Chondrocyte (in vitro differentiated cells): Measurements from ENCODE around the gene NXPE3. TPM values are rescaled to one million over a fixed set of nuclear protein-coding genes. Genes with fewer than 3 reads are reported as not detected.
A peak's percentile ranks its signal among the peaks of the same experiment; 100 is the strongest.

Experiments used
- DNase-seq: peaks from one replicate; pipeline ENCODE4 v3.0.0; 2021; ENCODE audit warnings: mixed read lengths, low spot score
- H3K27ac Mint-ChIP-seq: one replicate; pipeline ENCODE4 v1.8.0; 2021; ENCODE audit warnings: mild to moderate bottlenecking, moderate library complexity, mixed read lengths; ENCODE audit not compliant: unreplicated experiment
- H3K27me3 Mint-ChIP-seq: 2 replicates; pipeline ENCODE4 v1.8.0; 2021; ENCODE audit warnings: low read depth, mixed read lengths
- H3K36me3 Mint-ChIP-seq: 2 replicates; pipeline ENCODE4 v1.8.0; 2021; ENCODE audit warnings: low read depth, mixed read lengths
- H3K4me1 Mint-ChIP-seq: 2 replicates; pipeline ENCODE4 v1.8.0; 2021; ENCODE audit warnings: low read depth, mild to moderate bottlenecking, mixed read lengths
- H3K4me3 Mint-ChIP-seq: one replicate; pipeline ENCODE4 v1.8.0; 2021; ENCODE audit warnings: mild to moderate bottlenecking, moderate library complexity, mixed read lengths; ENCODE audit not compliant: unreplicated experiment
- H3K9me3 Mint-ChIP-seq: 2 replicates; pipeline ENCODE4 v1.8.0; 2021; ENCODE audit warnings: low read depth, mixed read lengths
- CTCF ChIP-seq: fragments of 200-600 bp; sonication (generic); IDR thresholded peaks from 2 replicates; pipeline ENCODE4 v1.5.0; 2021; ENCODE audit warnings: antibody characterized with exemption, mild to moderate bottlenecking, moderate library complexity
- total RNA-seq: library from RNA; stranded (reverse); gene quantifications from 3 replicates; pipeline ENCODE4 v1.2.1, GENCODE V29; 2021

The NXPE3 gene
- total RNA-seq, 1 donor from 2014 or later, result 20.3 TPM

GRCh38 chr3:101803939-101804338, 24.9 kb downstream of the NXPE3 start:
- peaks cover 5% of the 10 kb centered on the region for H3K9me3 Mint-ChIP-seq
- H3K27me3 Mint-ChIP-seq, result no peaks in the 10 kb centered on the region
- no peak overlapping the region for H3K27ac Mint-ChIP-seq
- H3K4me1 Mint-ChIP-seq, result peaks cover under 1% of the 10 kb centered on the region
- no peak overlapping the region for H3K4me3 Mint-ChIP-seq
- TF ChIP-seq CTCF, result no peak
- no peak for DNase-seq
- peaks cover 4% of the 10 kb centered on the region for H3K36me3 Mint-ChIP-seq

GRCh38 chr3:101806491-101806890, 27.5 kb downstream of the NXPE3 start:
- Mint-ChIP-seq H3K36me3 (peaks cover 4% of the 10 kb centered on the region), H3K4me1 (peaks cover 16% of the 10 kb centered on the region), H3K27me3 (no peaks in the 10 kb centered on the region), H3K9me3 (no peaks in the 10 kb centered on the region), H3K27ac (no peak overlapping the region), H3K4me3 (no peak overlapping the region)
- TF ChIP-seq CTCF, result no peak
- no peak for DNase-seq

DNA sequence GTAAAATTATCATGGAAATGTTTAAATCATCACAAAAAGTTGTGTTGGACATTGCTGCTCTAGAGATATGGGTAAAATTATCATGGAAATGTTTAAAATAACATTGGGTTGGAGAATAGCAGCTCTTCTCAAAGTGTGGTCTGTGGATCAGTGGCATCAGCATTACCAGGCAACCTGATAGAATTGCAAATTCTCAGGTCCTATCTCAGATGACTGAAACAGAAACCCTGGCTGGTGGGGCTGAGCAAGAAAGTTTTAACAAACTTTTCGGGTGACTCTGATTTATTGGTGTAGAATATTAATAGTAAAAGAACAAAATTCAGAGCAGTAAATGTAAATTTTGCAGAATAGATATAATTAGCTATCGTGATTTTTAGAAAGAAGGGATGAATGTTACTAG, 28.9 kb downstream of the NXPE3 start:
- Mint-ChIP-seq H3K27ac (no peak overlapping the region), H3K27me3 (no peaks in the 10 kb centered on the region), H3K4me3 (no peak overlapping the region), H3K4me1 (peaks cover 16% of the 10 kb centered on the region), H3K9me3 (no peaks in the 10 kb centered on the region), H3K36me3 (peaks cover 4% of the 10 kb centered on the region)
- DNase-seq, result no peak
- TF ChIP-seq CTCF, result no peak

- Mint-ChIP-seq H3K36me3 (peaks cover 3% of the 10 kb centered on the region), H3K4me1 (peaks cover 16% of the 10 kb centered on the region)
- no peak for DNase-seq
Measured at GRCh38 chr3:101809178-101810021, 30.4 kb downstream of the NXPE3 start.

GRCh38 chr3:101810022-101810418, 31.0 kb downstream of the NXPE3 start:
- no peak overlapping the region for H3K4me3 Mint-ChIP-seq
- no peak for TF ChIP-seq CTCF
- peaks cover 16% of the 10 kb centered on the region for H3K4me1 Mint-ChIP-seq
- no peaks in the 10 kb centered on the region for H3K9me3 Mint-ChIP-seq
- no peak for DNase-seq
- H3K27ac Mint-ChIP-seq, result no peak overlapping the region
- no peaks in the 10 kb centered on the region for H3K27me3 Mint-ChIP-seq
- peaks cover 3% of the 10 kb centered on the region for H3K36me3 Mint-ChIP-seq

More at GRCh38 chr3:101809178-101810021, 30.4 kb downstream of the NXPE3 start:
- peak; percentile 86 for TF ChIP-seq CTCF
- Mint-ChIP-seq H3K9me3 (no peaks in the 10 kb centered on the region), H3K27ac (peak overlapping the region; percentile 43), H3K4me3 (no peak overlapping the region), H3K27me3 (no peaks in the 10 kb centered on the region)
